Thoracic aorta (tissue), 2 donors: Measurements from ENCODE around the gene NCAN. TPM values are rescaled to one million over a fixed set of nuclear protein-coding genes. Genes with fewer than 3 reads are reported as not detected.

Source experiments
- ATAC-seq: fragments of 150-250 bp; one replicate; pipeline ENCODE4 v1.8.0; 2017; ENCODE audit warnings: low read depth; ENCODE audit not compliant: insufficient number of reproducible peaks, low FRiP score
- DNase-seq: peaks from one replicate; pipeline ENCODE4 v3.0.0-alpha.2; 2020; ENCODE audit warnings: low spot score
- H3K27ac ChIP-seq, 2 donors: fragments of 200-600 bp; sonication (generic); 1 replicate in 1 of 2; 2 replicates in 1 of 2; pipeline ENCODE4 v1.5.1; 2016; ENCODE audit warnings: mild to moderate bottlenecking in 2 of 2, moderate library complexity in 2 of 2
- H3K27me3 ChIP-seq: fragments of 200-600 bp; sonication (generic); replicated peaks from 2 replicates; pipeline ENCODE4 v1.6.0; 2016; ENCODE audit warnings: mild to moderate bottlenecking; ENCODE audit not compliant: insufficient read depth
- H3K36me3 ChIP-seq: fragments of 200-600 bp; sonication (generic); one replicate; pipeline ENCODE4 v1.5.1; 2016
- H3K4me1 ChIP-seq, 2 donors: fragments of 200-600 bp; sonication (generic); 1 replicate in 1 of 2; 2 replicates in 1 of 2; pipeline versions ENCODE4 v1.5.1 to v1.6.0; 2016; ENCODE audit warnings: low read depth in 2 of 2, mild to moderate bottlenecking in 1 of 2; ENCODE audit not compliant: control insufficient read depth in 1 of 2
- H3K4me3 ChIP-seq: fragments of 200-600 bp; sonication (generic); 2 replicates; pipeline ENCODE4 v1.5.1; 2016; ENCODE audit warnings: mild to moderate bottlenecking
- H3K9me3 ChIP-seq: fragments of 200-600 bp; sonication (generic); 2 replicates; pipeline ENCODE4 v1.5.1; 2016
- CTCF ChIP-seq: fragments of 200-600 bp; sonication (generic); IDR thresholded peaks from one replicate; pipeline ENCODE4 v1.5.1; 2019; ENCODE audit warnings: antibody characterized with exemption
- total RNA-seq, 2 donors: library from RNA; depleted of rRNA; stranded (reverse); fragments of >200 nt; gene quantifications; one replicate each; pipeline versions ENCODE4 v1.1.0 to v1.2.3, GENCODE V29; 2016

NCAN gene
- total RNA-seq, 2 donors from 2014 or later = not detected

- TF ChIP-seq CTCF = no peak
- Histone ChIP-seq H3K4me1 (peaks cover 0 to 10% of the 10 kb centered on the region in 2 donors), H3K4me3 (no peak overlapping the region), H3K9me3 (no peaks in the 10 kb centered on the region), H3K36me3 (no peaks in the 10 kb centered on the region), H3K27ac (no peak overlapping the region), H3K27me3 (peaks cover 7% of the 10 kb centered on the region)
- DNase-seq = no peak
- ATAC-seq = no peak
These were observed 48.0 kb downstream of the NCAN start for GRCh38 chr19:19259741-19260140.

- no peak overlapping the region for H3K4me3 ChIP-seq
- TF ChIP-seq CTCF = no peak
- no peaks in the 10 kb centered on the region for H3K36me3 ChIP-seq
- peaks cover 0 to 10% of the 10 kb centered on the region in 2 donors for H3K4me1 ChIP-seq
- H3K9me3 ChIP-seq = no peaks in the 10 kb centered on the region
- DNase-seq (no peak), ATAC-seq (no peak)
- no peak overlapping the region for H3K27ac ChIP-seq
- peaks cover 7% of the 10 kb centered on the region for H3K27me3 ChIP-seq
These were observed 48.9 kb downstream of the NCAN start for GRCh38 chr19:19260417-19261214.

- no peak for DNase-seq
- TF ChIP-seq CTCF = no peak
- no peaks in the 10 kb centered on the region for H3K36me3 ChIP-seq
- H3K4me1 ChIP-seq = peaks cover 0 to 10% of the 10 kb centered on the region in 2 donors
- peak overlapping the region; percentile 50 for H3K4me3 ChIP-seq
- ATAC-seq = no peak
- H3K27ac ChIP-seq = no peak overlapping the region
- H3K27me3 ChIP-seq = peaks cover 7% of the 10 kb centered on the region
- H3K9me3 ChIP-seq = no peaks in the 10 kb centered on the region
These were observed 49.8 kb downstream of the NCAN start for GRCh38 chr19:19261350-19262189.

- no peaks in the 10 kb centered on the region for H3K9me3 ChIP-seq
- H3K36me3 ChIP-seq = no peaks in the 10 kb centered on the region
- H3K27me3 ChIP-seq = peaks cover 7% of the 10 kb centered on the region
- no peak overlapping the region for H3K4me3 ChIP-seq
- H3K4me1 ChIP-seq = peaks cover 0 to 10% of the 10 kb centered on the region in 2 donors
- ATAC-seq = no peak
- no peak overlapping the region for H3K27ac ChIP-seq
- no peak for TF ChIP-seq CTCF
- no peak for DNase-seq
These were observed 50.7 kb downstream of the NCAN start for GRCh38 chr19:19262190-19263057.
